ENCODE measurements around the gene PHLPP1. TPM values are rescaled to one million over a fixed set of nuclear protein-coding genes. Genes with fewer than 3 reads are reported as not detected.

Gene PHLPP1
- total RNA-seq, 6 experiments from 2014 or later, result 4.5 to 7.9 (median 5.5) TPM

- H3K4me1 Mint-ChIP-seq (ENCODE audit: low read depth), result peaks cover 46% of the 10 kb centered on the region
- H3K4me3 Mint-ChIP-seq, result no peak overlapping the region
- DNase-seq, result no peak
- H3K9me3 Mint-ChIP-seq, result no peaks in the 10 kb centered on the region
- H3K36me3 Mint-ChIP-seq (ENCODE audit: low read depth), result no peaks in the 10 kb centered on the region
- no peak for TF ChIP-seq CTCF (IDR thresholded peaks at IDR 0.05)
- no peaks in the 10 kb centered on the region; the same call in none of the 2 replicates for H3K27me3 Mint-ChIP-seq (ENCODE audit: insufficient read depth)
- H3K27ac Mint-ChIP-seq, result no peak overlapping the region
These were observed 1.6 kb upstream of the PHLPP1 start for GRCh38 chr18:62713651-62714247.

GRCh38 chr18:62714671-62715435 is 488 bp upstream of the PHLPP1 start:
- H3K4me3 Mint-ChIP-seq, result peak overlapping the region; percentile 88
- H3K9me3 Mint-ChIP-seq, result no peaks in the 10 kb centered on the region
- peak; percentile 85 for TF ChIP-seq CTCF (IDR thresholded peaks at IDR 0.05)
- H3K36me3 Mint-ChIP-seq (ENCODE audit: low read depth), result no peaks in the 10 kb centered on the region
- H3K27me3 Mint-ChIP-seq (ENCODE audit: insufficient read depth), result no peaks in the 10 kb centered on the region; the same call in none of the 2 replicates
- peak overlapping the region; percentile 92 for H3K27ac Mint-ChIP-seq
- H3K4me1 Mint-ChIP-seq (ENCODE audit: low read depth), result peaks cover 53% of the 10 kb centered on the region
- peak; percentile 99 for DNase-seq

GRCh38 chr18:62715759-62716615 is 646 bp downstream of the PHLPP1 start:
- Mint-ChIP-seq H3K4me1 (ENCODE audit: low read depth) (peaks cover 42% of the 10 kb centered on the region), H3K27ac (no peak overlapping the region), H3K4me3 (peak overlapping the region; percentile 82)

GRCh38 chr18:62716619-62717168 is 1.4 kb downstream of the PHLPP1 start:
- no peak for DNase-seq
- Mint-ChIP-seq H3K4me3 (peak overlapping the region; percentile 86), H3K9me3 (no peaks in the 10 kb centered on the region), H3K4me1 (ENCODE audit: low read depth) (peaks cover 35% of the 10 kb centered on the region), H3K27me3 (ENCODE audit: insufficient read depth) (no peaks in the 10 kb centered on the region; the same call in none of the 2 replicates), H3K36me3 (ENCODE audit: low read depth) (no peaks in the 10 kb centered on the region), H3K27ac (peak overlapping the region; percentile 83)
- no peak for TF ChIP-seq CTCF (IDR thresholded peaks at IDR 0.05)

More at GRCh38 chr18:62715759-62716615, 646 bp downstream of the PHLPP1 start:
- peak; percentile 51 for DNase-seq
- Mint-ChIP-seq H3K27me3 (ENCODE audit: insufficient read depth) (no peaks in the 10 kb centered on the region; the same call in none of the 2 replicates), H3K9me3 (no peaks in the 10 kb centered on the region), H3K36me3 (ENCODE audit: low read depth) (no peaks in the 10 kb centered on the region)
- TF ChIP-seq CTCF (IDR thresholded peaks at IDR 0.05), result no peak
